SK-N-SH (cell line): Measurements from ENCODE around the gene ZNF549. TPM values are rescaled to one million over a fixed set of nuclear protein-coding genes. Genes with fewer than 3 reads are reported as not detected.
A peak's percentile ranks its signal among the peaks of the same experiment; 100 is the strongest.

ENCODE experiments used
- CTCF ChIA-PET: fragments of 300-600, 350-600 bp; formaldehyde crosslinking; extraction: SDS; loops from one replicate; lab custom pipeline; 2021; lab: Yijun Ruan, JAX
- POLR2A ChIA-PET: fragments of 350-600 bp; sonication (Branson Sonifier 250); formaldehyde crosslinking; extraction: SDS; loops from one replicate; lab custom pipeline; 2020; ENCODE audit warnings: antibody characterized with exemption, inconsistent platforms; lab: Yijun Ruan, JAX
- DNase-seq: peaks from one replicate; pipeline ENCODE4 v3.0.0; 2012
- H2AFZ ChIP-seq: fragments of 200-600 bp; sonication (generic); 2 replicates; pipeline ENCODE4 v1.8.1; 2016; ENCODE audit warnings: antibody characterized with exemption, mild to moderate bottlenecking, low read depth
- H3F3A ChIP-seq: fragments of 200-600 bp; sonication (generic); replicated peaks from 2 replicates; pipeline ENCODE3; 2016; ENCODE audit warnings: antibody characterized with exemption, mild to moderate bottlenecking; ENCODE audit not compliant: insufficient read depth
- H3K27ac ChIP-seq, 2 experiments: fragments of 200-500 bp in 1 of 2; fragments of 200-600 bp in 1 of 2; sonication (Bioruptor generic) in 1 of 2; sonication (generic), shearing (Covaris generic) in 1 of 2; 2 replicates each; pipeline versions ENCODE4 v1.5.1 to v1.6.1; 2014 to 2016; ENCODE audit warnings: low read depth in 2 of 2, inconsistent platforms in 1 of 2, low read length in 1 of 2, mild to moderate bottlenecking in 1 of 2, mixed read lengths in 1 of 2
- H3K27me3 ChIP-seq: fragments of 200-600 bp; sonication (generic), shearing (Covaris generic); 2 replicates; pipeline ENCODE4 v1.6.1; 2016; ENCODE audit warnings: mixed run types; ENCODE audit not compliant: insufficient read depth
- H3K36me3 ChIP-seq, 2 experiments: fragments of 200-500 bp in 1 of 2; fragments of 200-600 bp in 1 of 2; sonication (Bioruptor generic) in 1 of 2; sonication (generic) in 1 of 2; replicated peaks in 1 of 2; 2 replicates each; pipeline versions ENCODE3 to v1.5.1; 2014 to 2016; ENCODE audit warnings: low read length in 1 of 2, mild to moderate bottlenecking in 1 of 2; ENCODE audit not compliant: insufficient read depth in 2 of 2, control insufficient read depth in 1 of 2
- H3K4me1 ChIP-seq, 2 experiments: fragments of 200-500 bp in 1 of 2; fragments of 200-600 bp in 1 of 2; sonication (Bioruptor generic) in 1 of 2; sonication (generic), shearing (Covaris generic) in 1 of 2; 2 replicates each; pipeline versions ENCODE4 v1.5.1 to v1.6.1; 2014 to 2016; ENCODE audit warnings: low read depth in 1 of 2, low read length in 1 of 2, mixed run types in 1 of 2; ENCODE audit not compliant: insufficient read depth in 2 of 2, control insufficient read depth in 1 of 2
- H3K4me2 ChIP-seq: fragments of 200-600 bp; sonication (generic), shearing (Covaris generic); 2 replicates; pipeline ENCODE4 v1.6.1; 2017; ENCODE audit warnings: mixed run types
- H3K4me3 ChIP-seq, 2 experiments: fragments of 200-500 bp in 1 of 2; fragments of 200-600 bp in 1 of 2; sonication (Bioruptor generic) in 1 of 2; sonication (generic), shearing (Covaris generic) in 1 of 2; 2 replicates each; pipeline versions ENCODE4 v1.5.1 to v1.8.1; 2014 to 2016; ENCODE audit warnings: low read depth in 2 of 2, inconsistent platforms in 1 of 2, low read length in 1 of 2, mild to moderate bottlenecking in 1 of 2, mixed read lengths in 1 of 2, moderate library complexity in 1 of 2
- H3K79me2 ChIP-seq: fragments of 200-600 bp; sonication (generic); 2 replicates; pipeline ENCODE4 v1.8.1; 2017; ENCODE audit warnings: mild to moderate bottlenecking; ENCODE audit not compliant: insufficient read depth
- H3K9ac ChIP-seq: fragments of 200-600 bp; sonication (generic); 2 replicates; pipeline ENCODE4 v1.6.1; 2017; ENCODE audit warnings: mixed run types
- H3K9me2 ChIP-seq: fragments of 200-600 bp; sonication (generic); 2 replicates; pipeline ENCODE4 v1.6.1; 2017; ENCODE audit warnings: mixed run types
- H3K9me3 ChIP-seq: fragments of 200-600 bp; sonication (generic); 2 replicates; pipeline ENCODE4 v1.6.1; 2017; ENCODE audit warnings: mixed run types, mild to moderate bottlenecking, moderate library complexity
- H4K20me1 ChIP-seq: fragments of 200-600 bp; sonication (generic); 2 replicates; pipeline ENCODE4 v1.6.1; 2017; ENCODE audit warnings: mild to moderate bottlenecking, mixed run types; ENCODE audit not compliant: insufficient read depth
- CTCF ChIP-seq: fragments of 200-600 bp; sonication (generic); IDR thresholded peaks from 2 replicates; pipeline ENCODE4 v1.6.1; 2017; ENCODE audit warnings: antibody characterized with exemption, mild to moderate bottlenecking, moderate library complexity
- GABPA ChIP-seq: IDR thresholded peaks from 2 replicates; pipeline ENCODE4 v1.4.0; 2012; ENCODE audit warnings: low read depth, mild to moderate bottlenecking
- GATA2 ChIP-seq: sonication (generic); formaldehyde crosslinking; IDR thresholded peaks from 2 replicates; pipeline ENCODE4 v1.5.0; 2020; ENCODE audit warnings: mild to moderate bottlenecking, missing genetic modification reagents
- IRF3 ChIP-seq: fragments of 150-350 bp; IDR thresholded peaks from 2 replicates; pipeline ENCODE4 v1.6.1; 2016; ENCODE audit warnings: mild to moderate bottlenecking, low read depth, low read length
- JUND ChIP-seq: IDR thresholded peaks from 2 replicates; pipeline ENCODE4 v1.4.0; 2012
- MEF2A ChIP-seq: IDR thresholded peaks from 2 replicates; pipeline ENCODE4 v1.4.0; 2012; ENCODE audit warnings: low read depth, borderline replicate concordance
- POLR2AphosphoS5 ChIP-seq: IDR thresholded peaks from 2 replicates; pipeline ENCODE4 v1.6.1; 2012; ENCODE audit warnings: low read depth, low read length
- RCOR1 ChIP-seq: fragments of 150-350 bp; IDR thresholded peaks from 2 replicates; pipeline ENCODE4 v1.6.1; 2017; ENCODE audit warnings: antibody characterized with exemption, low read length
- SIN3A ChIP-seq: IDR thresholded peaks from 2 replicates; pipeline ENCODE4 v1.6.1; 2012; ENCODE audit warnings: low read depth, mild to moderate bottlenecking, low read length, moderate library complexity, borderline replicate concordance
- SMC3 ChIP-seq: IDR thresholded peaks from 2 replicates; pipeline ENCODE4 v1.6.1; 2012; ENCODE audit warnings: low read depth, low read length, improper control_type of control experiment
- TCF12 ChIP-seq: IDR thresholded peaks from 2 replicates; pipeline ENCODE4 v1.4.0; 2012
- USF1 ChIP-seq: IDR thresholded peaks from 2 replicates; pipeline ENCODE4 v1.4.0; 2012; ENCODE audit warnings: low read depth, borderline replicate concordance
- ZBTB33 ChIP-seq: IDR thresholded peaks from 2 replicates; pipeline ENCODE4 v1.4.0; 2012; ENCODE audit warnings: low read depth, borderline replicate concordance
- WGBS: methylation state at CpG from one replicate; pipeline ENCODE4 v1.1.6; 2017; ENCODE audit warnings: low lambda C conversion rate; 5-methylcytosine and 5-hydroxymethylcytosine counted together
- polyA plus RNA-seq, 3 experiments: library from polyadenylated mRNA; depleted of rRNA; stranded (reverse); fragments of >200 nt; gene quantifications; 2 replicates each; pipeline ENCODE4 v1.2.3, GENCODE V29; 2012

The ZNF549 gene
- polyA plus RNA-seq, 1 of the 3 experiments (the other 2 are of a cell fraction) = 2.4 TPM

GRCh38 chr19:57560049-57560491 lies 32.9 kb downstream of the ZNF549 start:
- CTCF ChIA-PET = interaction anchor here (1.6 kb wide), 1 partner anchor 13 kb away, joined by 3 read pairs; no protein-coding TSS in a partner anchor
- H3K9ac ChIP-seq = no peak overlapping the region

More at GRCh38 chr19:57560049-57560491, 32.9 kb downstream of the ZNF549 start:
- H4K20me1 ChIP-seq = no peaks in the 10 kb centered on the region
- H2AFZ ChIP-seq = peak overlapping the region; percentile 68; the same call in 1 of the 2 replicates
- H3K4me1 ChIP-seq = peaks cover 0 to 8% of the 10 kb centered on the region in 2 experiments; a peak in 2 of 4 replicates
- peak overlapping the region; percentile 88 for H3K4me2 ChIP-seq
- H3F3A ChIP-seq = no peaks in the 10 kb centered on the region
- WGBS = 51% methylated on average over 13 of the region's 23 CpGs
- H3K27me3 ChIP-seq = no peaks in the 10 kb centered on the region
- H3K79me2 ChIP-seq = peaks cover 33% of the 10 kb centered on the region
- no peak for TF ChIP-seq JUND
- no peak for TF ChIP-seq SMC3
- TF ChIP-seq USF1 = no peak
- no peak for TF ChIP-seq IRF3
- no peak for TF ChIP-seq GATA2 (CRISPR knock-in tag)
- no peak for TF ChIP-seq POLR2AphosphoS5
- no peak for TF ChIP-seq ZBTB33
- TF ChIP-seq GABPA = no peak
- no peak for TF ChIP-seq SIN3A
- no peak for TF ChIP-seq RCOR1
- no peak for TF ChIP-seq CTCF
- TF ChIP-seq TCF12 = no peak
- no peak for TF ChIP-seq MEF2A
- peaks cover 7% of the 10 kb centered on the region; the same call in 1 of the 2 replicates for H3K9me3 ChIP-seq
- H3K9me2 ChIP-seq = no peaks in the 10 kb centered on the region
- POLR2A ChIA-PET = no interaction called here
- DNase-seq = peak; percentile 30
- H3K36me3 ChIP-seq = peaks cover 10 to 14% of the 10 kb centered on the region in 2 experiments
- peak overlapping the region; percentile 97 for H3K4me3 ChIP-seq
- H3K27ac ChIP-seq = no peak overlapping the region
